Liver (tissue), 9 donors: ENCODE results near the gene ACVR1. TPM values are rescaled to one million over a fixed set of nuclear protein-coding genes. Genes with fewer than 3 reads are reported as not detected.

Source experiments
- DNase-seq: peaks from one replicate; pipeline ENCODE4 v3.0.0-alpha.2; 2017; ENCODE audit warnings: low spot score
- H3K27ac ChIP-seq, 2 donors: one replicate each; pipeline ENCODE4 v1.7.0; 2013; ENCODE audit warnings: inconsistent platforms in 2 of 2, low read length in 2 of 2, control low read depth in 1 of 2, low read depth in 1 of 2, mild to moderate bottlenecking in 1 of 2
- H3K27me3 ChIP-seq, 4 donors: one replicate each; pipeline versions ENCODE4 v1.6.1 to v1.7.0; 2013; ENCODE audit warnings: low read length in 3 of 4, inconsistent platforms in 1 of 4, mild to moderate bottlenecking in 1 of 4, moderate library complexity in 1 of 4; ENCODE audit not compliant: control insufficient read depth in 4 of 4, insufficient read depth in 4 of 4
- H3K36me3 ChIP-seq, 4 donors: one replicate each; pipeline versions ENCODE4 v1.6.1 to v1.7.0; 2013; ENCODE audit warnings: low read length in 3 of 4, mild to moderate bottlenecking in 3 of 4, low read depth in 1 of 4, moderate library complexity in 1 of 4; ENCODE audit not compliant: control insufficient read depth in 4 of 4, insufficient read depth in 3 of 4
- H3K4me1 ChIP-seq, 4 donors: one replicate each; pipeline versions ENCODE4 v1.6.1 to v1.7.0; 2013; ENCODE audit warnings: low read length in 3 of 4, mild to moderate bottlenecking in 3 of 4, moderate library complexity in 1 of 4; ENCODE audit not compliant: control insufficient read depth in 4 of 4, insufficient read depth in 4 of 4
- H3K4me3 ChIP-seq, 3 donors: one replicate each; pipeline versions ENCODE4 v1.6.1 to v1.7.0; 2013; ENCODE audit warnings: low read length in 3 of 3, control low read depth in 1 of 3, low read depth in 1 of 3, mild to moderate bottlenecking in 1 of 3
- H3K9ac ChIP-seq, 2 donors: one replicate each; pipeline ENCODE4 v1.7.0; 2013; ENCODE audit warnings: low read length in 2 of 2, mild to moderate bottlenecking in 2 of 2, moderate library complexity in 2 of 2, control low read depth in 1 of 2, low read depth in 1 of 2
- H3K9me3 ChIP-seq, 4 donors: one replicate each; pipeline versions ENCODE4 v1.6.1 to v1.7.0; 2013; ENCODE audit warnings: low read length in 3 of 4; ENCODE audit not compliant: control insufficient read depth in 4 of 4
- EGR1 ChIP-seq, 2 donors: IDR thresholded peaks; 2 replicates each; pipeline ENCODE4 v1.6.1; 2016 to 2018; ENCODE audit warnings: antibody characterized with exemption in 2 of 2, low read depth in 2 of 2
- FOXA1 ChIP-seq: IDR thresholded peaks from 2 replicates; pipeline ENCODE4 v1.6.1; 2016; ENCODE audit warnings: antibody characterized with exemption
- FOXA2 ChIP-seq: IDR thresholded peaks from 2 replicates; pipeline ENCODE4 v1.6.1; 2016; ENCODE audit warnings: antibody characterized with exemption
- GABPA ChIP-seq, 2 donors: IDR thresholded peaks in 1 of 2; conservative IDR thresholded peaks in 1 of 2; 2 replicates each; pipeline ENCODE4 v1.6.1; 2016; ENCODE audit warnings: antibody characterized with exemption in 2 of 2, mild to moderate bottlenecking in 1 of 2, moderate library complexity in 1 of 2
- HNF4A ChIP-seq, 2 donors: conservative IDR thresholded peaks; 2 replicates each; pipeline ENCODE4 v1.6.1; 2016; ENCODE audit warnings: antibody characterized with exemption in 2 of 2, mild to moderate bottlenecking in 2 of 2
- HNF4G ChIP-seq: IDR thresholded peaks from 2 replicates; pipeline ENCODE4 v1.6.1; 2016; ENCODE audit warnings: antibody characterized with exemption
- JUND ChIP-seq, 2 donors: IDR thresholded peaks; 2 replicates each; pipeline ENCODE4 v1.6.1; 2016; ENCODE audit warnings: antibody characterized with exemption in 2 of 2
- NR2F2 ChIP-seq: IDR thresholded peaks from 2 replicates; pipeline ENCODE4 v1.6.1; 2016; ENCODE audit warnings: antibody characterized with exemption
- RAD21 ChIP-seq, 2 donors: IDR thresholded peaks; 2 replicates each; pipeline ENCODE4 v1.6.1; 2016; ENCODE audit warnings: antibody characterized with exemption in 2 of 2, mild to moderate bottlenecking in 2 of 2
- RXRA ChIP-seq, 2 donors: IDR thresholded peaks; 2 replicates each; pipeline ENCODE4 v1.6.1; 2017 to 2018; ENCODE audit warnings: antibody characterized with exemption in 2 of 2, mild to moderate bottlenecking in 1 of 2
- SP1 ChIP-seq: IDR thresholded peaks from 2 replicates; pipeline ENCODE4 v1.6.1; 2018; ENCODE audit warnings: antibody characterized with exemption, mild to moderate bottlenecking
- TAF1 ChIP-seq: conservative IDR thresholded peaks from 2 replicates; pipeline ENCODE4 v1.6.1; 2016; ENCODE audit warnings: antibody characterized with exemption, mild to moderate bottlenecking
- polyA plus RNA-seq, 2 donors: library from polyadenylated mRNA; stranded (reverse) in 1 of 2; unstranded in 1 of 2; fragments of 200-250 nt in 1 of 2; fragments of >200 nt in 1 of 2; fragmentation: Nextera tagmentation in 1 of 2; extraction: Ambion mirVana in 1 of 2; gene quantifications; one replicate each; pipeline versions ENCODE4 v1.2.1 to v1.2.3, GENCODE V29; 2013 to 2015
- total RNA-seq, 2 donors: library from RNA; depleted of rRNA; stranded (reverse); fragments of >200 nt; gene quantifications; one replicate each; pipeline ENCODE4 v1.2.3, GENCODE V29; 2014
- TF ChIP-seq, protein P1 (sequence below): IDR thresholded peaks from 2 replicates; pipeline ENCODE4 v1.6.1; 2016; ENCODE audit warnings: antibody characterized with exemption
- TF ChIP-seq, protein P2 (sequence below): IDR thresholded peaks from 2 replicates; pipeline ENCODE4 v1.6.1; 2016; ENCODE audit warnings: antibody characterized with exemption, mild to moderate bottlenecking
- TF ChIP-seq, protein P3 (sequence below): IDR thresholded peaks from 2 replicates; pipeline ENCODE4 v1.6.1; 2016; ENCODE audit warnings: antibody characterized with exemption
- TF ChIP-seq, protein P4 (sequence below): IDR thresholded peaks from 2 replicates; pipeline ENCODE4 v1.6.1; 2016; ENCODE audit warnings: antibody characterized with exemption
- donor health status: healthy.
- donor health status: healthy.
- donor health status: healthy.
- donor health status: healthy.
- donor health status: healthy.

ACVR1 gene
- total and polyA plus RNA-seq, 4 donors: 6.2 to 20.4 (median 8.5) TPM

DNA sequence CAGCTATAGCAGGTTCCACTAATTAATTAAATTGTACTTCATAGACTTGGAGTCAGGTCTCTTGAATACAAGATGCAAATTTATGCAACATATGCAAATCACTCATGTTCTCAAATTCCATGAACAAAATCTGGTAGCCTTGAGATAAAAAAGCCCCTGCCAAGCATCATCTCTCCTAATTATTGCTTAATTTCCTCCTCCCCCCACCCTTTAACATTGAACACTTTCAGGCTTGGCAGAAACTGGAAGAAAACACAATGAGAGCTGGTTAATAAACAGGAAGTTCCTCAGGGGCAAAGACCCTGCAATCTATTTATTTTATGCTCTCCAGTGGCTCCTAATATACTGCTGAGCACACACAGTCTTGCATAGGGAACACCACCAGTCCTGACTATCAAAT lies 35.6 kb upstream of the ACVR1 start:
- Histone ChIP-seq H3K9ac (no peak overlapping the region), H3K27me3 (no peaks in the 10 kb centered on the region), H3K4me3 (no peak overlapping the region), H3K9me3 (no peaks in the 10 kb centered on the region), H3K27ac (no peak overlapping the region), H3K36me3 (no peaks in the 10 kb centered on the region), H3K4me1 (no peaks in the 10 kb centered on the region)
- DNase-seq: no peak
- TF ChIP-seq, protein P1, sequence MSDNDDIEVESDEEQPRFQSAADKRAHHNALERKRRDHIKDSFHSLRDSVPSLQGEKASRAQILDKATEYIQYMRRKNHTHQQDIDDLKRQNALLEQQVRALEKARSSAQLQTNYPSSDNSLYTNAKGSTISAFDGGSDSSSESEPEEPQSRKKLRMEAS: no peak
- TF ChIP-seq SP1 (no peak), RXRA (IDR thresholded peaks at IDR 0.05) (peak in 1 of 2 donors; percentile 8), FOXA2 (no peak)
- TF ChIP-seq, protein P2, sequence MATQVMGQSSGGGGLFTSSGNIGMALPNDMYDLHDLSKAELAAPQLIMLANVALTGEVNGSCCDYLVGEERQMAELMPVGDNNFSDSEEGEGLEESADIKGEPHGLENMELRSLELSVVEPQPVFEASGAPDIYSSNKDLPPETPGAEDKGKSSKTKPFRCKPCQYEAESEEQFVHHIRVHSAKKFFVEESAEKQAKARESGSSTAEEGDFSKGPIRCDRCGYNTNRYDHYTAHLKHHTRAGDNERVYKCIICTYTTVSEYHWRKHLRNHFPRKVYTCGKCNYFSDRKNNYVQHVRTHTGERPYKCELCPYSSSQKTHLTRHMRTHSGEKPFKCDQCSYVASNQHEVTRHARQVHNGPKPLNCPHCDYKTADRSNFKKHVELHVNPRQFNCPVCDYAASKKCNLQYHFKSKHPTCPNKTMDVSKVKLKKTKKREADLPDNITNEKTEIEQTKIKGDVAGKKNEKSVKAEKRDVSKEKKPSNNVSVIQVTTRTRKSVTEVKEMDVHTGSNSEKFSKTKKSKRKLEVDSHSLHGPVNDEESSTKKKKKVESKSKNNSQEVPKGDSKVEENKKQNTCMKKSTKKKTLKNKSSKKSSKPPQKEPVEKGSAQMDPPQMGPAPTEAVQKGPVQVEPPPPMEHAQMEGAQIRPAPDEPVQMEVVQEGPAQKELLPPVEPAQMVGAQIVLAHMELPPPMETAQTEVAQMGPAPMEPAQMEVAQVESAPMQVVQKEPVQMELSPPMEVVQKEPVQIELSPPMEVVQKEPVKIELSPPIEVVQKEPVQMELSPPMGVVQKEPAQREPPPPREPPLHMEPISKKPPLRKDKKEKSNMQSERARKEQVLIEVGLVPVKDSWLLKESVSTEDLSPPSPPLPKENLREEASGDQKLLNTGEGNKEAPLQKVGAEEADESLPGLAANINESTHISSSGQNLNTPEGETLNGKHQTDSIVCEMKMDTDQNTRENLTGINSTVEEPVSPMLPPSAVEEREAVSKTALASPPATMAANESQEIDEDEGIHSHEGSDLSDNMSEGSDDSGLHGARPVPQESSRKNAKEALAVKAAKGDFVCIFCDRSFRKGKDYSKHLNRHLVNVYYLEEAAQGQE: no peak

DNA sequence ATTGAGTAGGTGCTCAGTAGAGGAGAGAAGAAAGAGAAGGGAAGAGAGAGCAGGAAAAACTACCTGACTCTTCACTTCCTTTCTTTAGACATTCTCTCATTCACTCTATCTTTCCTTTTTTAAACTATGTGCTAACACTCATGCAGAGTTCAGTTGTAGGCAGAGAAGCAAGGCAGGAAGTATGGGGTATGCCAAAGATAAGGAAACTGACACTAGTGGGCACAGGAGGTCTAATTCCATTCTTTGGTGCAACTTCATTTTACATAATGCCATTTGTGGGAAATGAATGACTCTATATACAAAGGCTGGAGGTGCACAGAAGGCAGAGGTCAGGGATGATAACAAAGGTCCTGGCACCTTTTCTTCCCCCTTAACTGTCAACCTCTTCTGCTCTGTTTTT lies 35.1 kb upstream of the ACVR1 start:
- Histone ChIP-seq H3K27me3 (no peaks in the 10 kb centered on the region), H3K4me1 (no peaks in the 10 kb centered on the region), H3K27ac (no peak overlapping the region), H3K9me3 (no peaks in the 10 kb centered on the region), H3K4me3 (no peak overlapping the region), H3K36me3 (no peaks in the 10 kb centered on the region), H3K9ac (no peak overlapping the region)
- no peak for DNase-seq
- TF ChIP-seq, protein P1: no peak
- no peak for TF ChIP-seq GABPA (IDR thresholded peaks at IDR 0.05 in 1 of 2, conservative IDR thresholded peaks at IDR 0.05 in 1 of 2)
- no peak for TF ChIP-seq FOXA1
- TF ChIP-seq, protein P2: no peak
- no peak for TF ChIP-seq TAF1
- TF ChIP-seq JUND (IDR thresholded peaks at IDR 0.05): no peak
- TF ChIP-seq RXRA (IDR thresholded peaks at IDR 0.05): no peak
- TF ChIP-seq NR2F2: no peak
- TF ChIP-seq EGR1 (IDR thresholded peaks at IDR 0.05; ENCODE audit: low read depth in 2 of 2): no peak
- TF ChIP-seq, protein P3, sequence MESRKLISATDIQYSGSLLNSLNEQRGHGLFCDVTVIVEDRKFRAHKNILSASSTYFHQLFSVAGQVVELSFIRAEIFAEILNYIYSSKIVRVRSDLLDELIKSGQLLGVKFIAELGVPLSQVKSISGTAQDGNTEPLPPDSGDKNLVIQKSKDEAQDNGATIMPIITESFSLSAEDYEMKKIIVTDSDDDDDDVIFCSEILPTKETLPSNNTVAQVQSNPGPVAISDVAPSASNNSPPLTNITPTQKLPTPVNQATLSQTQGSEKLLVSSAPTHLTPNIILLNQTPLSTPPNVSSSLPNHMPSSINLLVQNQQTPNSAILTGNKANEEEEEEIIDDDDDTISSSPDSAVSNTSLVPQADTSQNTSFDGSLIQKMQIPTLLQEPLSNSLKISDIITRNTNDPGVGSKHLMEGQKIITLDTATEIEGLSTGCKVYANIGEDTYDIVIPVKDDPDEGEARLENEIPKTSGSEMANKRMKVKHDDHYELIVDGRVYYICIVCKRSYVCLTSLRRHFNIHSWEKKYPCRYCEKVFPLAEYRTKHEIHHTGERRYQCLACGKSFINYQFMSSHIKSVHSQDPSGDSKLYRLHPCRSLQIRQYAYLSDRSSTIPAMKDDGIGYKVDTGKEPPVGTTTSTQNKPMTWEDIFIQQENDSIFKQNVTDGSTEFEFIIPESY: no peak
- TF ChIP-seq, protein P4, sequence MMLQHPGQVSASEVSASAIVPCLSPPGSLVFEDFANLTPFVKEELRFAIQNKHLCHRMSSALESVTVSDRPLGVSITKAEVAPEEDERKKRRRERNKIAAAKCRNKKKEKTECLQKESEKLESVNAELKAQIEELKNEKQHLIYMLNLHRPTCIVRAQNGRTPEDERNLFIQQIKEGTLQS: no peak
- TF ChIP-seq HNF4G: no peak
- no peak for TF ChIP-seq HNF4A (conservative IDR thresholded peaks at IDR 0.05)
- TF ChIP-seq SP1: no peak
- TF ChIP-seq RAD21 (IDR thresholded peaks at IDR 0.05): no peak
